Stimulated activated effector memory CD8-positive, alpha-beta T cell treated with anti-CD3 and anti-CD28 coated beads, Interleukin-12 subunit alpha, Interleukin-12 subunit beta, amount 100 ng/mL, for 72 hours (primary cell): ENCODE measurements around the gene DNA2.
A peak's percentile ranks its signal among the peaks of the same experiment; 100 is the strongest.

Experiments
- ATAC-seq: fragments of 150-1000 bp; cut with Tn5 transposase; 2 replicates; pipeline ENCODE4 v1.10.0; 2021
- DNase-seq, 2 donors: peaks; one replicate each; pipeline ENCODE4 v3.0.0; 2021 to 2022; ENCODE audit warnings: low spot score in 2 of 2
- H3K27ac Mint-ChIP-seq: one replicate; pipeline ENCODE4 v1.8.0; 2022; ENCODE audit warnings: mild to moderate bottlenecking, mixed read lengths
- H3K36me3 Mint-ChIP-seq: one replicate; pipeline ENCODE4 v1.8.0; 2022; ENCODE audit warnings: mild to moderate bottlenecking, mixed read lengths
- H3K4me1 Mint-ChIP-seq: one replicate; pipeline ENCODE4 v1.8.0; 2022; ENCODE audit warnings: mixed read lengths
- H3K4me3 Mint-ChIP-seq: one replicate; pipeline ENCODE4 v1.8.0; 2022; ENCODE audit warnings: mild to moderate bottlenecking, mixed read lengths
- H3K9me3 Mint-ChIP-seq: one replicate; pipeline ENCODE4 v1.8.0; 2022; ENCODE audit warnings: mixed read lengths

DNA2 gene

DNA sequence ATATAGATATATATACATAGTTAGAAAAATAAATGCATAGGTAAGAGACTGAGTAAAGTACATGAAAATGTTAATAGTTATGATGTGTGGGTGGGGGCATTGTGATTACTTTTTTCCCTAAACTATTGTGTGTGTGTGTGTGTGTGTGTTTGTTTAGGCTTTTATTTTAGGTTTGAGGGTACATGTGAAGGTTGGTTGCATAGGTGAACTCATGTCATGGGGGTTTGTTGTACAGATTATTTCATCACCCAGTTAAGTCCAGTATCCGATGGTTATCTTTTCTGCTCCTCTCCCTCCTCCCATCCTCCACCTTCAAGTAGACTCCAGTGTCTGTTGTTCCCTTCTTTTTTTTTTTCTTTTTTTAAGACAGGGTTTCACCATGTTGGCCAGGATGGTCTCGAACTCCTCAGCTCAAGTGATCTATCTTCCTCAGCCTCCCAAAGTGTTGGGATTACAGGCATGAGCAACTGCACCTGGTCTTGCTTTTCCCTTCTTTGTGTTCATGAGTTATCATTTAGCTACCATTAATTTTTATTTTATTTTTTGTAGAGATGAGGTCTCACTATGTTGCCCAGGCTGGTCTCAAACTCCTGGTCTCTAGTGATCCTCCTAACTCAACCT, 62.8 kb downstream of the DNA2 start:
- DNase-seq (peak in 1 of 2 donors; percentile 35), ATAC-seq (no peak)
- peaks cover 10% of the 10 kb centered on the region for H3K4me1 Mint-ChIP-seq
- H3K27ac Mint-ChIP-seq, result no peak overlapping the region
- H3K36me3 Mint-ChIP-seq, result peaks cover 12% of the 10 kb centered on the region
- H3K4me3 Mint-ChIP-seq, result no peak overlapping the region
- H3K9me3 Mint-ChIP-seq, result no peaks in the 10 kb centered on the region

DNA sequence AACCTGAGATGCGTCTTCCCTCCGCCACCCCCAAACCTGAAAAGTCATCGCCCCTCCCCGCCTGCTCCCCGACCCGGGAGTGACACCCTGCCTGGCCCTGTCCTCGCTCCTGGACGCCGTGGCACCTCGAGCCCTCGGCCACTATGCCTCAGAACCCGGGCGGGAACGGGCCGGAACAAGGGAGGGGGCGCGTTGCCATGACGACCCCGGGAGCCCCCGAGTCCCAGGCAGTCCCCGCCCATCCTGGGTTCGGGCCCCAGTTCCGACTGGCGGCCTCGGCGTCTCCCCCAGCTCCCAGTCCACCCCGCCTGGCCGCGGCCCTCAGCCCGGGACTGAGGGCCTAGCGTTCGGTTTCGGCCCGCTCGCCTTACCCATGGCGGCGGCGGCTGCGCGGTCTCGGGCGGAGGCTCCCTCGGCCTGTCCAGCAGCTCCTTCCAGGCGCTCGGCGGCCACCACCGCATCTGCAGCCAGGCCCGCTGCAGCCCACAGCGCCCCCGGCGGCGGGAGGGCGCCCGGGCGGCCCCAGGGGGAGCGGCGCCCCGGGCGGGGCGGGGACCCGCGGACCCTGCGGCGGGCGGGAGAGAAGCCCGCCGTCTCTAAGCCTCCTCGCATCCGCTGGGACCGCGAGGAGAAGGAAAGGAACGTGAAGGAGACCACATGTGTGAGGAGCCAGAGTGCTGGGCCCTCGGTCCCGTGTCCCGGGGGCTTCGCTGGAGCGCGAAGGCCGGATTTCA, 64.8 kb downstream of the DNA2 start, which contains the start of gene RUFY2:
TSS of gene RUFY2 (minus strand) at position 463 of the 734 bp plus-strand sequence. CDS start at position 375, 88 bp downstream.
- Mint-ChIP-seq H3K27ac (peak within 1 kb of the TSS; percentile 90), H3K36me3 (peaks cover 6% of the 10 kb centered on the region), H3K4me1 (peaks cover 10% of the 10 kb centered on the region), H3K4me3 (peak within 1 kb of the TSS; percentile 85), H3K9me3 (no peaks in the 10 kb centered on the region)
- ATAC-seq, result peak; percentile 96
- DNase-seq, result peak; percentile 90 to 92

DNA sequence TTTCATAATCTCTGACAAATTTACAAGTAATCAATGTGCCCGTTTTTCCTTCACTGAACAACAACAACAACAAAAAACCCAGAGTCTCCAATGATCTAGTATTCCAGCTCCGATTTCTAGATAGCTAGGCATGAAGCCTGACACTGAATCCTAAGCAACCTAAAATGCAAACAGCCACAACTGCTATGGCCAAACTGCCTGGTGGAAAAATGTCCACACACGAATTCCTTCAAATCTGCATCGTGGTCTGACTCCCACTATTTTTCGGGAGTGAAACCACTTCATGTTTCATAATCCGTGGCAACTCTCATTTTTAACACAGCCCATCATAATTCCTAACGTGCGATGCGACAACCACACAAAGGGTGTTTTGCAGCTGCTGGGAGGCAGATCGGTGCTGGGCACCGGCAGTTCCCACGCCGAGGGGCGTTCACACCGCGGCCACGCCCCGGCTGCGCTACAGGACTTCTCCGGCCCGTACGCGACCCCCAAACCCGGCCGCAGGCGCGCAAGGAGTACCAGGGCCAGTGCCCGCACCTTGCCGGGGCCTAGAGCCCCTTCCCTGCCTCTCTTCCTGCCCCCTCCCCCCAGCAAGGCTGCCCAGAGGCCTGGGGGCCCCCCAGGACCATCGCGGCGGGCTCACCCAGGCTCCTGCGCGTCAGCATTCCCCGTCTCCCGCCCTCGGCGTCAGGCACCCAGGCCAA, 65.5 kb downstream of the DNA2 start:
- peak overlapping the region; percentile 90 for H3K27ac Mint-ChIP-seq
- H3K36me3 Mint-ChIP-seq, result peaks cover 4% of the 10 kb centered on the region

GRCh38 chr10:68403701-68404100, 68.1 kb downstream of the DNA2 start:
- H3K4me1 Mint-ChIP-seq, result peaks cover 10% of the 10 kb centered on the region
- no peak for ATAC-seq
- no peak overlapping the region for H3K27ac Mint-ChIP-seq
- H3K9me3 Mint-ChIP-seq, result no peaks in the 10 kb centered on the region
- H3K36me3 Mint-ChIP-seq, result peaks cover 26% of the 10 kb centered on the region
- no peak for DNase-seq
- H3K4me3 Mint-ChIP-seq, result no peak overlapping the region

More for the DNA sequence above, 65.5 kb downstream of the DNA2 start:
- Mint-ChIP-seq H3K9me3 (no peaks in the 10 kb centered on the region), H3K4me1 (peaks cover 10% of the 10 kb centered on the region), H3K4me3 (peak overlapping the region; percentile 85)
- ATAC-seq (peak; percentile 51), DNase-seq (peak in 1 of 2 donors; percentile 26)

DNA sequence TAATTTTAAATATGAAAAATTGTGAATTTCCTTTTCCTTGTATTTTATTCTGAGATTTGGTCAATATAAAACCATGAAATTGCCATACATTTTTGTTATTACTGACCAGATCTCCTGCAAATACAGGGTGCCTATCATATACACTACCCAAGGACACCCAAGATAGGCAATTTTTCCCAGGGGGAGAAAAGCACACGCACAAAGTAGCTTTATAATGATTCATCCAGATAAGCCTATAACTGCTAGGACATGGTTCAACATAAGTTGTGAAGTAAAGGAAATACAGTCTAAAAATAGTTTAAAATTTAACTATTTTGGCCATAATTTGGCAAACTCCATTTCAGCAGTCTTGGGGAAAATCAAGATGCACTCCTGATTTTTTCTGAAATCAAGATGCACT, 69.5 kb downstream of the DNA2 start:
- Mint-ChIP-seq H3K27ac (no peak overlapping the region), H3K4me3 (no peak overlapping the region), H3K9me3 (no peaks in the 10 kb centered on the region), H3K4me1 (peaks cover 10% of the 10 kb centered on the region), H3K36me3 (peaks cover 35% of the 10 kb centered on the region)
- no peak for ATAC-seq
- DNase-seq, result no peak

DNA sequence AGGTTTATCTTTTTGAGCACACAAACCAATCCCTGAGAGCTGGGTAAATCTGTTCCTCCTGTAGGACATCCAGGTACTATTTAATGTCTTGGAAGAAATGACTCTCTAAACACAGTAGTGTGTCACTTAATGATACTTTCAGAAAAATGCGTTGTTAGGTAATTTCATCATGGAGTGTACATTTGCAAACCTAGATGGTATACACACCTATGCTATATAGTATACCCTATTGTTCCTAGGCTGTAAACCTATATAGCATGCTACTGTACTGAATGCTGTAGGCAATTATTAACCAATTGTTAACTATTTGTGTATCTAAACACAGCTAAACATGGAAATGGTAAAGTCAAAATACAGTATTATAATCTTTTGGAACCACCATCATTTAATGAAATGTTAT, 74.8 kb downstream of the DNA2 start:
- no peak for ATAC-seq
- DNase-seq, result no peak
- no peaks in the 10 kb centered on the region for H3K4me1 Mint-ChIP-seq
- H3K9me3 Mint-ChIP-seq, result no peaks in the 10 kb centered on the region
- no peak overlapping the region for H3K27ac Mint-ChIP-seq
- H3K4me3 Mint-ChIP-seq, result no peak overlapping the region
- peaks cover 87% of the 10 kb centered on the region for H3K36me3 Mint-ChIP-seq

DNA sequence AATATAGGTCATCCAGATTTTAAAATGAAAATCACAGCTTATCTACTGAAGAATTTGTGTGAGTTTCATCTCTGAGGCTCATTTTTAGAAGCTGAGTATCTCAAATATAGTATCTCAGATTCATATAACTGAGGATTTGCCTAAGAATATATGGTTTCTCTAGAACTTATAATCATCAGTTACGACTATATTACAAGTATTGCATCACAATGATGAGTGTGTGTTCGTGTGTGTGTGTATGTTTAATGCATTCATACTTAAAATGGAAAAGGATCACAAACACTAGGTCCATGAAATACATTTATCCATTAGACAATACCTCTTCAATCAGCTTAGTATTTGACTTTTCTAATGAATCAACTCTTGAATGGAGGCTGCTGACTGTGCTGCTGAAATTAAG, 86.0 kb downstream of the DNA2 start:
- H3K27ac Mint-ChIP-seq, result no peak overlapping the region
- ATAC-seq, result no peak
- H3K9me3 Mint-ChIP-seq, result no peaks in the 10 kb centered on the region
- H3K36me3 Mint-ChIP-seq, result peaks cover 100% of the 10 kb centered on the region
- H3K4me3 Mint-ChIP-seq, result no peak overlapping the region
- no peaks in the 10 kb centered on the region for H3K4me1 Mint-ChIP-seq
- DNase-seq, result no peak

- Mint-ChIP-seq H3K36me3 (peaks cover 88% of the 10 kb centered on the region), H3K9me3 (peaks cover 4% of the 10 kb centered on the region), H3K27ac (no peak overlapping the region), H3K4me3 (no peak overlapping the region), H3K4me1 (no peaks in the 10 kb centered on the region)
- ATAC-seq, result no peak
- no peak for DNase-seq
Measured at GRCh38 chr10:68371604-68372003, 100.2 kb downstream of the DNA2 start.

DNA sequence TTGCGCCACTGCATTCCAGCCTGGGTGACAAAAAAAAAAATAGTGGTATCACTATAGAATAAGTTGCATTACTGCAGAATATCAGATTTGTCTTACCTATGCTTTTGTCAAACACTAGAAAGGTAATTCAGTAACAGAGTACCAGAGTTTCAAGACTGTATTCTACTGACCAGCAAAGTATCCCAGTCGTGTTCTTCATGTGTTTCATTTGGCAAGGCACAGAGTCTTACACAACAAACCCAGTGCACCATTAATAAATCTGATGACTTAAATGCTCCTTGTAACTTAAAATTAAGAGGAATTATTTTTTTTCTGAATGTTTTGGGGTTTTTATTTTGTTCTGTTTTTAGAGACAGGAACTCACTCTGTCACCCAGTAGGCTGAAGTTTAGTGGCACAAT, 104.7 kb downstream of the DNA2 start:
- DNase-seq, result no peak
- no peak overlapping the region for H3K4me3 Mint-ChIP-seq
- H3K4me1 Mint-ChIP-seq, result no peaks in the 10 kb centered on the region
- ATAC-seq, result no peak
- no peak overlapping the region for H3K27ac Mint-ChIP-seq
- no peaks in the 10 kb centered on the region for H3K9me3 Mint-ChIP-seq
- H3K36me3 Mint-ChIP-seq, result peaks cover 82% of the 10 kb centered on the region

DNA sequence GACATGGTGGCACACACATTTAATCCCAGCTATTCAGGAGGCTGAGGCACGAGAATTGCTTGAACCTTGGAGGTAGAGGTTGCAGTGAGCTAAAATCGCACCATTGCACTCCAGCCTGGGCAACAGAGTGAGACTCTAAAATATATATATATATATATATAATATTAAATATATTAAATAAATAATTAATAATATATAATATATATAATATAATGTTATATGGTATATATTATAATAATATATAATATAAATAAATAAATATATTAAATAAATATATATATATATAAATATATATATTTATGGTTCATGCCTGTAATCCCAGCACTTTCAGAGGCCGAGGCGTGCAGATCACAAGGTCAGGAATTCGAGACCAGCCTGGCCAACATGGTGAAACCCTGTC, 105.2 kb downstream of the DNA2 start:
- H3K36me3 Mint-ChIP-seq, result peaks cover 82% of the 10 kb centered on the region
- no peak overlapping the region for H3K4me3 Mint-ChIP-seq
- DNase-seq, result no peak
- ATAC-seq, result no peak
- no peaks in the 10 kb centered on the region for H3K4me1 Mint-ChIP-seq
- H3K27ac Mint-ChIP-seq, result no peak overlapping the region
- no peaks in the 10 kb centered on the region for H3K9me3 Mint-ChIP-seq

DNA sequence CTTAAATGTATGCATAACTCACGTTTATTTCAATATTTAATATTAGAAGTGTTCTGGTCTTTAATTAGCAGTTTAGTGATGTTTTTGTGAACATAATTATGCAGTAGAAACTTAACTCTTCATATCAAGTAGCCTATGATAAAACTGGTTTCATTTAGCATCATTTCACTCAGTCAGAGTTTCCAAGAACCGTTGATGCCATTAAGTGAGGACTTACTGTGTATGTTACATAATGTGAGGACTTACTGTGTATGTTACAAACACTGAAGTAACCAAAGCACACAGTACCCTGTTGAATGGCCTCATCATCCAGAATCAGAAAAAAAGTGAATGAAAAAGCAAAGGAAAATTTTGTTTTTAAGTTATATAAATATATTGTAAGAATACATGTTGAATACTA, 106.2 kb downstream of the DNA2 start:
- Mint-ChIP-seq H3K4me1 (no peaks in the 10 kb centered on the region), H3K9me3 (no peaks in the 10 kb centered on the region), H3K27ac (no peak overlapping the region), H3K4me3 (no peak overlapping the region), H3K36me3 (peaks cover 81% of the 10 kb centered on the region)
- DNase-seq (no peak), ATAC-seq (peak; percentile 47)

GRCh38 chr10:68364101-68364886, 107.5 kb downstream of the DNA2 start:
- Mint-ChIP-seq H3K9me3 (no peaks in the 10 kb centered on the region), H3K4me3 (no peak overlapping the region), H3K27ac (peak overlapping the region; percentile 24), H3K36me3 (peaks cover 73% of the 10 kb centered on the region), H3K4me1 (no peaks in the 10 kb centered on the region)
- DNase-seq (no peak), ATAC-seq (no peak)
